ENCODE data around the gene NEDD4.

GRCh38 chr15:56038707-56039106, 45.3 kb upstream of the NEDD4 start:
- TF ChIP-seq POLR2A (IDR thresholded peaks at IDR 0.05) (no peak), EP300 (IDR thresholded peaks at IDR 0.05; ENCODE audit: low read depth) (no peak)
